A673 (cell line): ENCODE results near the gene MLST8.

ENCODE experiments used
- EZH2 ChIP-seq: fragments of 200-600 bp; sonication (generic); IDR thresholded peaks from 2 replicates; pipeline ENCODE4 v1.6.1; 2017; ENCODE audit warnings: borderline replicate concordance, low read depth, mild to moderate bottlenecking, mixed read lengths, antibody characterized with exemption, low read length; ENCODE audit not compliant: poor library complexity, severe bottlenecking
- TF ChIP-seq, protein P1 (sequence below): fragments of 300-800, 200-600 bp; sonication (generic); conservative IDR thresholded peaks from 2 replicates; pipeline ENCODE4 v1.5.1; 2017; ENCODE audit warnings: low read depth, mild to moderate bottlenecking, antibody characterized with exemption, low read length, moderate library complexity, mixed read lengths

DNA sequence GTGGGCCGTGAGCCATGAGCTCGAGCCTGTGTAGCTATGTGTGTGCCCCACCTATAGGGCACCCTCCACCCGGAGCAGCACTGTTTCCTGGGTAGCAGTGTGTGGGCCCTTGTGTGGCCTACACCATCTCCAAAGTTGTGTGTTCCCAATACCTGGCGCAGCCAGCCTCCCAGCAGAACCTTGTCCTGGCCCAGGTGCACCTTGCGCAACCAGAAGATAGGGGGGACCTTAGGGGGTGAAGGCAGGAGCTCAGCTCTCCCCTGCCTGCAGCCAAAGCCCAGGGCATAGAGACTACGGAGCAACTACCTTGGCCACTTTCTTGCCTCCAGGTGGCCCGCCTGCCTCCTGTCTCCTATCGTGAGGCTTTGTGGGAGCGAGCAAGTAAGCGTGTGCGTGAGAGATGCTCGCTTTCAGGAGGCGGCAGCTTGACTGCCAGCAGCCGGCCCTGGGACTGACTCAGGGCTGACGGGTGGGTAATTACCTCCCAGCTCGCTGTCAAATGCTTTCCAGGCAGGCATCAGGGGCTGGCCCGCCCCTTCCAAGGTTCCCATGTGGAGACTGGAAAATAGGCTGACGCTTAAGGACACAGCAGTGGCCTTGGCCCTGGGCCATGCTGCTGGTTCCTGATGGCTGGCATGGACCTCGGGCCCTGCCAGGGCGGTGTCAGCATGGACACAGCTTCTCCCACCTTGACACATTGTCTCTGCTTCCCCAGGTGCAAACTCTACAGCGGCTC, 30.7 kb upstream of the MLST8 start:
- TF ChIP-seq, protein P1, sequence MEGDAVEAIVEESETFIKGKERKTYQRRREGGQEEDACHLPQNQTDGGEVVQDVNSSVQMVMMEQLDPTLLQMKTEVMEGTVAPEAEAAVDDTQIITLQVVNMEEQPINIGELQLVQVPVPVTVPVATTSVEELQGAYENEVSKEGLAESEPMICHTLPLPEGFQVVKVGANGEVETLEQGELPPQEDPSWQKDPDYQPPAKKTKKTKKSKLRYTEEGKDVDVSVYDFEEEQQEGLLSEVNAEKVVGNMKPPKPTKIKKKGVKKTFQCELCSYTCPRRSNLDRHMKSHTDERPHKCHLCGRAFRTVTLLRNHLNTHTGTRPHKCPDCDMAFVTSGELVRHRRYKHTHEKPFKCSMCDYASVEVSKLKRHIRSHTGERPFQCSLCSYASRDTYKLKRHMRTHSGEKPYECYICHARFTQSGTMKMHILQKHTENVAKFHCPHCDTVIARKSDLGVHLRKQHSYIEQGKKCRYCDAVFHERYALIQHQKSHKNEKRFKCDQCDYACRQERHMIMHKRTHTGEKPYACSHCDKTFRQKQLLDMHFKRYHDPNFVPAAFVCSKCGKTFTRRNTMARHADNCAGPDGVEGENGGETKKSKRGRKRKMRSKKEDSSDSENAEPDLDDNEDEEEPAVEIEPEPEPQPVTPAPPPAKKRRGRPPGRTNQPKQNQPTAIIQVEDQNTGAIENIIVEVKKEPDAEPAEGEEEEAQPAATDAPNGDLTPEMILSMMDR: no peak
- TF ChIP-seq EZH2: no peak
